Measurements from ENCODE around the gene CELF2.

Gene CELF2

GRCh38 chr10:11209830-11210181 lies 192.1 kb downstream of the CELF2 start:
- no peak for TF ChIP-seq ZFX (IDR thresholded peaks at IDR 0.05)
- no peak for TF ChIP-seq CTCF (conservative IDR thresholded peaks at IDR 0.05)
- H3K27ac ChIP-seq: no peak overlapping the region

GRCh38 chr10:11210211-11210922 lies 192.7 kb downstream of the CELF2 start:
- no peak for TF ChIP-seq CTCF (conservative IDR thresholded peaks at IDR 0.05)
- TF ChIP-seq ZFX (IDR thresholded peaks at IDR 0.05): no peak
- no peak overlapping the region for H3K27ac ChIP-seq

GRCh38 chr10:11212288-11213085 lies 194.8 kb downstream of the CELF2 start:
- TF ChIP-seq ZFX (IDR thresholded peaks at IDR 0.05) (no peak), CTCF (conservative IDR thresholded peaks at IDR 0.05) (no peak)
- no peak overlapping the region for H3K27ac ChIP-seq

- TF ChIP-seq ZFX (IDR thresholded peaks at IDR 0.05): no peak
- no peak for TF ChIP-seq CTCF (conservative IDR thresholded peaks at IDR 0.05)
- H3K27ac ChIP-seq: no peak overlapping the region
Measured at GRCh38 chr10:11213137-11213536, 195.5 kb downstream of the CELF2 start.

- H3K27ac ChIP-seq: no peak overlapping the region
- no peak for TF ChIP-seq CTCF (conservative IDR thresholded peaks at IDR 0.05)
- TF ChIP-seq ZFX (IDR thresholded peaks at IDR 0.05): no peak
Measured at GRCh38 chr10:11214407-11214806, 196.7 kb downstream of the CELF2 start.

- no peak overlapping the region for H3K27ac ChIP-seq
- TF ChIP-seq CTCF (conservative IDR thresholded peaks at IDR 0.05) (no peak), ZFX (IDR thresholded peaks at IDR 0.05) (no peak)
Measured at GRCh38 chr10:11215471-11215870, 197.8 kb downstream of the CELF2 start.

- TF ChIP-seq ZFX (IDR thresholded peaks at IDR 0.05): no peak
- no peak for TF ChIP-seq CTCF (conservative IDR thresholded peaks at IDR 0.05)
- H3K27ac ChIP-seq: no peak overlapping the region
Measured at GRCh38 chr10:11217521-11217920, 199.8 kb downstream of the CELF2 start.
